Testis (tissue), 3 donors: ENCODE measurements around the gene B3GLCT. TPM values are rescaled to one million over a fixed set of nuclear protein-coding genes. Genes with fewer than 3 reads are reported as not detected.

ENCODE experiments used
- DNase-seq: peaks from one replicate; pipeline ENCODE4 v3.0.0-alpha.2; 2019
- H3K27ac ChIP-seq, 2 donors: fragments of 200-600 bp; sonication (generic); one replicate each; pipeline ENCODE4 v1.5.1; 2019
- H3K27me3 ChIP-seq: fragments of 200-600 bp; sonication (generic); one replicate; pipeline ENCODE4 v1.5.1; 2019
- H3K36me3 ChIP-seq: fragments of 200-600 bp; sonication (generic); one replicate; pipeline ENCODE4 v1.5.1; 2017; ENCODE audit warnings: low read depth; ENCODE audit errors: missing control alignments
- H3K4me1 ChIP-seq: fragments of 200-600 bp; sonication (generic); one replicate; pipeline ENCODE4 v1.5.1; 2019
- H3K4me3 ChIP-seq, 2 donors: fragments of 200-600 bp; sonication (generic); one replicate each; pipeline ENCODE4 v1.5.1; 2017 to 2019
- H3K9me3 ChIP-seq: fragments of 200-600 bp; sonication (generic); one replicate; pipeline ENCODE4 v1.5.1; 2017
- CTCF ChIP-seq, 3 experiments: fragments of 450-650 bp in 2 of 3; fragments of 200-600 bp in 1 of 3; sonication (generic) in 1 of 3; IDR thresholded peaks; one replicate each; pipeline ENCODE4 v1.5.1; 2016 to 2019; ENCODE audit warnings: antibody characterized with exemption in 3 of 3, mild to moderate bottlenecking in 2 of 3, moderate library complexity in 1 of 3
- POLR2A ChIP-seq: fragments of 450-650 bp; IDR thresholded peaks from one replicate; pipeline ENCODE4 v1.6.1; 2017; ENCODE audit warnings: antibody characterized with exemption, mild to moderate bottlenecking, moderate library complexity
- WGBS, 2 donors: methylation state at CpG; one replicate each; pipeline ENCODE4 v1.1.5; 2018; 5-methylcytosine and 5-hydroxymethylcytosine counted together
- intact Hi-C: fragments of 100-400 bp; cut with DNase I; formaldehyde crosslinking; loops from one replicate; pipeline ENCODE4 v1.15.1; 2023; ENCODE audit warnings: low total_unique reads
- polyA plus RNA-seq: library from polyadenylated mRNA; stranded (reverse); fragments of 350-450 nt; fragmentation: Illumina TruSeq; extraction: RNeasy Lipid Tissue Mini Kit (QIAGEN cat#74804); gene quantifications from one replicate; pipeline ENCODE4 v1.2.3, GENCODE V29; 2014; ENCODE audit warnings: low read depth, low replicate concordance; ENCODE audit not compliant: insufficient read depth
- total RNA-seq, 2 donors: library from RNA; depleted of rRNA; stranded (reverse); fragments of >200 nt; gene quantifications; one replicate each; pipeline ENCODE4 v1.2.3, GENCODE V29; 2016

The B3GLCT gene
- total and polyA plus RNA-seq, 3 donors from 2014 or later, result 6.1 to 14.7 (median 12.9) TPM

DNA sequence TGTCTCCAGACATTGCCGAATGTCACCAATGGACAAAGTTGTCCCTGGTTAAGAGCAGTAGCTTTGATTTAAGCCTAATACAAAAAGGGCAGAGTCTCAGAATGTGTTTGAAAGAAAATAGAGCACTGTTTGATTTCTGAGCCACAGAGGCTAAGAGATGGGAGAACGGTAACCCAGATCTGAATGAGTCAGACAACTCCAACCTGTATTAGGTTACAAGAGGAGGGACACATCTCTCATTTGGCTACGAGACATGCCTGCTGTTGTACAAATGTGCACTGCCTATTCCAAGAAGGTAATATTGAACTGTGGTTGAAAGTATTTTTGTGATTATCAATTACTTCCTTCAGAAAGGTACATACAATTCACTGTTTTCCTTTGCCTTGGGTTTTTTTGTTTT, 33.2 kb upstream of the B3GLCT start:
- Histone ChIP-seq H3K9me3 (no peaks in the 10 kb centered on the region), H3K36me3 (no peaks in the 10 kb centered on the region), H3K4me1 (no peaks in the 10 kb centered on the region), H3K4me3 (no peak overlapping the region), H3K27ac (no peak overlapping the region), H3K27me3 (no peaks in the 10 kb centered on the region)
- TF ChIP-seq POLR2A, result no peak
- TF ChIP-seq CTCF (IDR thresholded peaks at IDR 0.05), result no peak
- DNase-seq, result no peak
- intact Hi-C loops, result no loop called here
- WGBS, 2 donors, result 93 to 97% methylated on average over 3 of the region's 3 CpGs

DNA sequence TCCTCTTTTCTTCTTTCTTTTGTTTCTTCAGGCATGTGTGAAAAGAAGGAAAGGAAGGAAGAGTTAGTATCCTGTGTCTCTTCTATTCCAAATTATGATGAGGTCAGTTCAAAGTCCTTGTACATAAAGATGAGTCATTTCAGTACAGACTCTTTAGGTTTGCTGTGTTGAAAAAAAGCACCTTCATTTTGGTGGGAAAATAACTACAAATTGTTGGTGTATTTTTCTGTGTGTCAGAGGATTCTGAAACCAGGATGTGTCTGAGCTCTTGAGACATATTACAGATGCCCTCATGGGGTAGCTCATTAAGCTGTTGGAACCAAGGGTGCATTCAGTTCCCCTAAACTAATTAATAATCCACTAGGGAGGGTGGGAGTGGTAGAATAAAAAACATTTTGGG, 32.3 kb upstream of the B3GLCT start:
- Histone ChIP-seq H3K36me3 (no peaks in the 10 kb centered on the region), H3K9me3 (no peaks in the 10 kb centered on the region), H3K4me3 (no peak overlapping the region), H3K27me3 (no peaks in the 10 kb centered on the region), H3K27ac (no peak overlapping the region), H3K4me1 (no peaks in the 10 kb centered on the region)
- intact Hi-C loops, result no loop called here
- no peak for TF ChIP-seq CTCF (IDR thresholded peaks at IDR 0.05)
- TF ChIP-seq POLR2A, result no peak
- DNase-seq, result no peak

- Histone ChIP-seq H3K9me3 (no peaks in the 10 kb centered on the region), H3K36me3 (no peaks in the 10 kb centered on the region), H3K27ac (no peak overlapping the region), H3K4me1 (no peaks in the 10 kb centered on the region), H3K4me3 (no peak overlapping the region), H3K27me3 (no peaks in the 10 kb centered on the region)
- no peak for DNase-seq
- intact Hi-C loops, result no loop called here
- WGBS, 2 donors, result 23 to 37% methylated on average over 2 of the region's 2 CpGs
- TF ChIP-seq CTCF (IDR thresholded peaks at IDR 0.05), result no peak
- no peak for TF ChIP-seq POLR2A
Observed at GRCh38 chr13:31168166-31168565, 31.6 kb upstream of the B3GLCT start.

DNA sequence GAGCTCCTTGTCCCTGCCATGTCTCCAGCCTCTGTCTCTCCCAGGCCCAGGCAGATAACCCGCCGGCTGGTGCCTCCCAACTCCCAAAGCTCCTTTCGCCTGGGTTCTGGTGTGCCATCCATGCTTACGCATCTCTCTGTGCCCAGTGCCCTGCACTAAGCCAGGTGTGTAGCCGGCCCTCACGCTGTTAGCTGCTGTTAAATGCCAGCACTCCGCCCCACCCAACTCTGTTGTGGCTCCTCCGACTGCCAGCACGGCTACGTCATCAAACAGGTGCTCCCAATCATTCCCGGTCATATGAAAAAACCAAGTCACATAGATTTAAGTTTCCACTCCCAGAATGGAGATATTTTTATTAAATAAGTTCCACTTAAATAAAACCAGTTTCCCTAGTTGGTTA, 31.0 kb upstream of the B3GLCT start:
- TF ChIP-seq POLR2A (no peak), CTCF (IDR thresholded peaks at IDR 0.05) (no peak)
- no peak overlapping the region for H3K4me3 ChIP-seq
- no peaks in the 10 kb centered on the region for H3K4me1 ChIP-seq
- H3K36me3 ChIP-seq, result no peaks in the 10 kb centered on the region
- no peak overlapping the region for H3K27ac ChIP-seq
- no peaks in the 10 kb centered on the region for H3K9me3 ChIP-seq
- no peaks in the 10 kb centered on the region for H3K27me3 ChIP-seq
- DNase-seq, result no peak
- 84 to 87% methylated on average over 11 of the region's 11 CpGs for WGBS, 2 donors
- intact Hi-C loops, result no loop called here

GRCh38 chr13:31172001-31172400, 27.8 kb upstream of the B3GLCT start:
- Histone ChIP-seq H3K4me1 (no peaks in the 10 kb centered on the region), H3K4me3 (no peak overlapping the region), H3K27me3 (no peaks in the 10 kb centered on the region), H3K9me3 (no peaks in the 10 kb centered on the region), H3K36me3 (no peaks in the 10 kb centered on the region), H3K27ac (no peak overlapping the region)
- intact Hi-C loops, result no loop called here
- WGBS, 2 donors, result 82 to 90% methylated on average over 3 of the region's 3 CpGs
- no peak for TF ChIP-seq CTCF (IDR thresholded peaks at IDR 0.05)
- DNase-seq, result no peak
